GM23248 (cell line): Measurements from ENCODE around the gene INSRR.

Experiments
- EZH2 ChIP-seq: fragments of 200-600 bp; sonication (generic); IDR thresholded peaks from 2 replicates; pipeline ENCODE4 v1.6.1; 2018; ENCODE audit warnings: antibody characterized with exemption, mild to moderate bottlenecking; ENCODE audit not compliant: insufficient read depth, poor library complexity, severe bottlenecking
- EZH2phosphoT487 ChIP-seq: fragments of 200-600 bp; sonication (generic); IDR thresholded peaks from 2 replicates; pipeline ENCODE4 v1.6.1; 2018; ENCODE audit warnings: antibody characterized with exemption, moderate library complexity, mild to moderate bottlenecking, low read depth; ENCODE audit not compliant: insufficient read depth

GRCh38 chr1:156813750-156814570, 45.0 kb downstream of the INSRR start:
- TF ChIP-seq EZH2 (no peak), EZH2phosphoT487 (no peak)
